ENCODE measurements around the gene RPL37A.

- TF ChIP-seq, protein P1, sequence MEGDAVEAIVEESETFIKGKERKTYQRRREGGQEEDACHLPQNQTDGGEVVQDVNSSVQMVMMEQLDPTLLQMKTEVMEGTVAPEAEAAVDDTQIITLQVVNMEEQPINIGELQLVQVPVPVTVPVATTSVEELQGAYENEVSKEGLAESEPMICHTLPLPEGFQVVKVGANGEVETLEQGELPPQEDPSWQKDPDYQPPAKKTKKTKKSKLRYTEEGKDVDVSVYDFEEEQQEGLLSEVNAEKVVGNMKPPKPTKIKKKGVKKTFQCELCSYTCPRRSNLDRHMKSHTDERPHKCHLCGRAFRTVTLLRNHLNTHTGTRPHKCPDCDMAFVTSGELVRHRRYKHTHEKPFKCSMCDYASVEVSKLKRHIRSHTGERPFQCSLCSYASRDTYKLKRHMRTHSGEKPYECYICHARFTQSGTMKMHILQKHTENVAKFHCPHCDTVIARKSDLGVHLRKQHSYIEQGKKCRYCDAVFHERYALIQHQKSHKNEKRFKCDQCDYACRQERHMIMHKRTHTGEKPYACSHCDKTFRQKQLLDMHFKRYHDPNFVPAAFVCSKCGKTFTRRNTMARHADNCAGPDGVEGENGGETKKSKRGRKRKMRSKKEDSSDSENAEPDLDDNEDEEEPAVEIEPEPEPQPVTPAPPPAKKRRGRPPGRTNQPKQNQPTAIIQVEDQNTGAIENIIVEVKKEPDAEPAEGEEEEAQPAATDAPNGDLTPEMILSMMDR (IDR thresholded peaks at IDR 0.05 in 4 of 5, conservative IDR thresholded peaks at IDR 0.05 in 1 of 5) = no peak
- no peak for TF ChIP-seq POLR2A (IDR thresholded peaks at IDR 0.05)
Observed at GRCh38 chr2:216537366-216537765, 38.7 kb downstream of the RPL37A start.
